Measurements from ENCODE around the gene ALDH3B2.

GRCh38 chr11:67673902-67674301 is 521 bp downstream of the ALDH3B2 start:
- TF ChIP-seq CTCF (IDR thresholded peaks at IDR 0.05) (no peak), POLR2A (IDR thresholded peaks at IDR 0.05) (no peak)

Measured in uterus (tissue), 2 donors.